HCT116 (cell line): Measurements from ENCODE around the gene MYBPC2.

Experiments used
- CTCF ChIP-seq, 3 experiments: fragments of 200-600 bp in 1 of 3; sonication (generic) in 1 of 3; IDR thresholded peaks in 2 of 3; conservative IDR thresholded peaks in 1 of 3; 2 replicates each; pipeline ENCODE4 v1.5.1; 2012 to 2017; ENCODE audit warnings: low read depth in 2 of 3, low read length in 2 of 3, antibody characterized with exemption in 1 of 3, borderline replicate concordance in 1 of 3, control low read depth in 1 of 3, mild to moderate bottlenecking in 1 of 3, mixed read lengths in 1 of 3, mixed run types in 1 of 3, moderate library complexity in 1 of 3; ENCODE audit not compliant: insufficient read depth in 1 of 3
- POLR2A ChIP-seq: IDR thresholded peaks from 2 replicates; pipeline ENCODE4 v1.7.0; 2011; ENCODE audit warnings: borderline replicate concordance; ENCODE audit not compliant: insufficient read depth, insufficient read length; ENCODE audit errors: extremely low read depth

- TF ChIP-seq CTCF (IDR thresholded peaks at IDR 0.05 in 2 of 3, conservative IDR thresholded peaks at IDR 0.05 in 1 of 3; ENCODE audit: borderline replicate concordance in 1 of 3, insufficient read depth in 1 of 3, low read depth in 2 of 3, low read length in 2 of 3) (no peak), POLR2A (no peak)
Observed at GRCh38 chr19:50453243-50453642, 20.6 kb downstream of the MYBPC2 start.
